ENCODE measurements around the gene GPC4.

Gene GPC4

DNA sequence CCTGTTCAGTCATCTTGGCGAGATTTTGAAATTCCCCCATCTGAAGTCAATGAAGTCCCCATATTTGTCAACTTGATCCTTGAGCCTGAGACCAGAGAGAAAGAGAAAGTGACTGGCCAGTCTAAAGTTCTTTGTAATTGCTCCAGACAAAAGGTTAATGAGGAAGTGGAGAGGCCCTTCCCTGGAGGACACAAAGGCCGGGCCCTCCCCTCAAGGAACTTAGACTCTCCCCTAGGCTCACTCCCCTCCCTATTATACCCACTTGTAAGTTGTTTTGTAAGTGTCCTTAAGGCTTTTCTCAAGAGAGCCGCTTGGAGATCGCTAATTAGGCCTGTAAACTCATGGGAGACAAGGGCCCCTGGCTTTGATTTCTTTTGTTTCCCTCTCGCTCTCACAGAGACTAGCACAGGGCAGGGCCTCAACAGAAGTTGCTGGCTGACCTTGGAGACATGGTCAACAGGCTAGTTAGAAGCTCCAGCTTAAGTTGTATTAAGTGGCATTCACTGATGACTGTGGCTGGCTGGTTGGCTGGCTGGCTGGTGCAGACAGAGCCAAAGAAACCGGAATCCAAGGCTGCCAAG lies 20.3 kb upstream of the GPC4 start:
- H3K9me3 ChIP-seq (replicated peaks; ENCODE audit: low read length), result no peaks in the 10 kb centered on the region
- no peaks in the 10 kb centered on the region for H3K36me3 ChIP-seq (ENCODE audit: insufficient read depth, low read length)
- H3K4me1 ChIP-seq (ENCODE audit: control insufficient read depth, insufficient read depth, low read length), result no peaks in the 10 kb centered on the region
- no peak overlapping the region for H3K9ac ChIP-seq (ENCODE audit: low read depth, low read length)
- H3K4me2 ChIP-seq (ENCODE audit: low read length), result no peak overlapping the region
- H3K4me3 ChIP-seq (ENCODE audit: low read length), result no peak overlapping the region
- peaks cover 11% of the 10 kb centered on the region for H3K27me3 ChIP-seq (ENCODE audit: control insufficient read depth, insufficient read depth, low read length)

DNA sequence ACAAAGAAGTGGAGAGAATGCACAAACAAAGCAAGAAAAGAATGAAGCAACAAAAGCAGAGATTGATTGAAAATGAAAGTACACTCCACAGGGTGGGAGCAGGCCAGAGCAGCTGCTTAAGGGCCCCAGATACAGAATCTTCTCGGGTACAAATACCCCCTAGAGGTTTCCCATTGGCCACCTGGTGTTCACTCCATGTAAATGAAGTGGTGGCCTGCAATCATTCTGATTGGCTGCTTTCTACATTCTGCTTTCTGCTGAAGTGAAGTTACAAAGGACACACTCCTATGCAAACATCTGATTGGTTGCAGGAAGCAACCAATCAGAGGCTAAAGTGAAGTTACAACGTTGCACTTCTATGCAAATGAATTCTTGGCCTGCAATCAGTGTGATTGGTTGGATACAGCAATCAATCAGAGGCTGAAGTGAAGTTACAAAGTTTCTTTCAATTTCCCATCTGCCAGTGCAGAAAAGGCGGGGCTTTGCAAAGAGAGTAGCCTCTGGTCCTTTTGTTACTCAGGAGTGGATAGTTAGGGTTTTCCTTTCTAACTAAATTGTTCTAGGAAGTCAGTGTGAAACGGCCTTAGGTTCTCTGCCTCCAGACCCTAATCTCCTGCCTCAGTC lies 19.0 kb upstream of the GPC4 start:
- no peak overlapping the region for H3K4me2 ChIP-seq (ENCODE audit: low read length)
- no peaks in the 10 kb centered on the region for H3K4me1 ChIP-seq (ENCODE audit: control insufficient read depth, insufficient read depth, low read length)
- no peaks in the 10 kb centered on the region for H3K9me3 ChIP-seq (replicated peaks; ENCODE audit: low read length)
- no peaks in the 10 kb centered on the region for H3K36me3 ChIP-seq (ENCODE audit: insufficient read depth, low read length)
- H3K4me3 ChIP-seq (ENCODE audit: low read length), result no peak overlapping the region
- no peak overlapping the region for H3K9ac ChIP-seq (ENCODE audit: low read depth, low read length)
- H3K27me3 ChIP-seq (ENCODE audit: control insufficient read depth, insufficient read depth, low read length), result peaks cover 7% of the 10 kb centered on the region

DNA sequence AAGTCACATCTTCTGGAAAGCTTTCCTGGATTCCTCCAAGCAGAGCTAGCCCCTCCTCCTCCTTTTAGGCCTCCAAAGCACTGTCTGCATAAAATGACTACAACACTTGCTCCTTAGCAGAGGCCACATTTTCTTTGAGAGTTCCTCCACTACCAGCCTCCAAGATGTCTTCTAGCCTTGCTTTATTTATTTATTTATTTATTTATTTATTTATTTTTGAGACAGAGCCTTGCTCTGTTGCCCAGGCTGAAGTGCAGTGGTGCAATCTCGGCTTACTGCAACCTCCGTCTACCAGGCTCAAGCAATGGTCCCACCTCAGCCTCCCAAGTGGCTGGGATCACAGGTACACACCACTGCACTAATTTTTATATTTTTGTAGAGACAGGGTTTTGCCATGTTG lies 4.6 kb upstream of the GPC4 start:
- Histone ChIP-seq H3K4me1 (ENCODE audit: control insufficient read depth, insufficient read depth, low read length) (no peaks in the 10 kb centered on the region), H3K4me2 (ENCODE audit: low read length) (no peak overlapping the region), H3K9ac (ENCODE audit: low read depth, low read length) (no peak overlapping the region), H3K4me3 (ENCODE audit: low read length) (no peak overlapping the region), H3K36me3 (ENCODE audit: insufficient read depth, low read length) (no peaks in the 10 kb centered on the region), H3K27me3 (ENCODE audit: control insufficient read depth, insufficient read depth, low read length) (peaks cover 30% of the 10 kb centered on the region), H3K9me3 (replicated peaks; ENCODE audit: low read length) (no peaks in the 10 kb centered on the region)

DNA sequence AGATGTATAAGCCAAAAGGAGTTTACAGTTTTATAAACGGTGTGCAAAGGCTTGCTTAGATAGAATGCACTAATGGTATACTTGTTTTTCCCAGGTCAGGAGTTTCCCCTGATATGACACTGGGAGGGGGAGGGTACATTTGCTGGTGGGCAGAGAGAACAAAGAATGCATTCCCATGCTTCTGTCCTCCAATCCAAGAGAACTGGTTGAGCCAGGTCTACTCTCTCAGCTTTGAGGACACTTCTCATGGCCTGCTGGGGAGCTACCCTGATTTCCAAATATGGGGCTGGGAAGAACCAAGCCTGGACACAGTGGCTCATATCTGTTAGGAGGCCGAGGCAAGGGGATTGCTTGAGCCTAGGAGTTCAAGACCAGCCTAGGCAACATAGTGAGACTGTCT lies 3.3 kb upstream of the GPC4 start:
- no peaks in the 10 kb centered on the region for H3K4me1 ChIP-seq (ENCODE audit: control insufficient read depth, insufficient read depth, low read length)
- no peaks in the 10 kb centered on the region for H3K9me3 ChIP-seq (replicated peaks; ENCODE audit: low read length)
- no peaks in the 10 kb centered on the region for H3K36me3 ChIP-seq (ENCODE audit: insufficient read depth, low read length)
- H3K4me3 ChIP-seq (ENCODE audit: low read length), result no peak overlapping the region
- H3K4me2 ChIP-seq (ENCODE audit: low read length), result no peak overlapping the region
- peaks cover 30% of the 10 kb centered on the region for H3K27me3 ChIP-seq (ENCODE audit: control insufficient read depth, insufficient read depth, low read length)
- no peak overlapping the region for H3K9ac ChIP-seq (ENCODE audit: low read depth, low read length)

DNA sequence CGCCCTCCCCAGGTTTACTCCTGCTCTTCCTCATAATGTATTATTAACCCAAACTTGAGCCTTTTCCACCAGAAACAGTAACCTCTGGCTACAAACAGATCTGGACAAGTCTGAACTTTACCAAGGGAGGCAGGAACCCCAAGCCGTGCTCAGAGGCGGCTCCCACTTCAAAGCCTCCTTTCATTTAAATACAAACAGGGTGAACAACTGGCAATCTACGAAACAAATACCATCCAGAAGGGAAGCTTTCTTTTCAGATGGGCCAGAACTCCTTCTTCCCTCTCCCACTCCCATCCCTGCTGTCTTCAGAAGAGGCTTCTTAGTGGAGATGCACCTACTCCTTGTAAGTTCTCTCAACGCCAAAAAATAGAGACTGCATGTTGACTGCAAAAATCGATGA lies 2.1 kb upstream of the GPC4 start:
- no peaks in the 10 kb centered on the region for H3K9me3 ChIP-seq (replicated peaks; ENCODE audit: low read length)
- no peak overlapping the region for H3K4me3 ChIP-seq (ENCODE audit: low read length)
- no peaks in the 10 kb centered on the region for H3K36me3 ChIP-seq (ENCODE audit: insufficient read depth, low read length)
- no peak overlapping the region for H3K9ac ChIP-seq (ENCODE audit: low read depth, low read length)
- H3K4me2 ChIP-seq (ENCODE audit: low read length), result no peak overlapping the region
- H3K4me1 ChIP-seq (ENCODE audit: control insufficient read depth, insufficient read depth, low read length), result peaks cover 5% of the 10 kb centered on the region
- peaks cover 37% of the 10 kb centered on the region for H3K27me3 ChIP-seq (ENCODE audit: control insufficient read depth, insufficient read depth, low read length)

DNA sequence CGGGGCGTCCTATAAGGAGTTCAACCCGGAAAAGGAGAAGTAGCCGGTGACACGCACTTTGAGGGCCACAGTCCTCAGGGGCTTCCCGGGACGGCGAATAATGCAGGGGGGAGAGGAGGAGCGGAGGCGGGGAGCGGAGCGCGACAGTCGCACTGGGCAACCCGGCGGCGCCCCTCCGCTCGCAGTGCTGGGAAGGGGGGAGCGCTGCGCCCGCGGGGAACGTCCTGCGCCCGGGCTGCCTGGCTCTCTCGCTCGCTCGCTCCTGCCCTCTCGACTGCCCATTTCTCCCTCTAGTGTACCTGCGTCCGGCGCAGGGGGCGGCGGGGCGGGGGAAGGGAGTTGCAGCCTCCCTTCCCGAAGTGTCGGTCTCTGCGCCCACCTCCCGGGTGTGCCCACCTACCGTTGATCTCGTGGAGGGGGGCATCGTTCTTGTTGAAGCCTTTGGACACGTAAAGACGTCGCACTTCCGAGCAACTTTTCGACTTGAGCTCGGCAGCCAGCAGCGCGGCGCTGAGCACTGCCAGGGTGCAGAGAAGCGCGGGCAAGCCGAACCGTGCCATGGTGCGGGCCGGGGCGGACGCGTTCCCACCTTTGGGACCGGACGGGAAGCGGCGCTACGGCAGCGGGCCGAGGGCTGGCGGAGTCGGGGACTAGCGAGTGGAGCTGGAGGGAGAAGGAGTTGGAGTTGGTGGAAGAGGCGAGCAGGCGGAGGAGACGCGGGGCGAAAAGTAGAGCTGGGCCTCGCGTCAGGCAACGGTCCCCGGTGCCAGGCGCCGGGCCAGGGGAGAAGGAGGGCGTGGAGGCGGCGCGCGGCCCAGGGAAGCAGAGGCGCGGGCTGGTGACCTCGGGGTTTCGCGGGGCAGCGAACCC lies 648 bp downstream of the GPC4 start:
- H3K4me3 ChIP-seq (ENCODE audit: low read length), result peak overlapping the region; percentile 70
- peaks cover 36% of the 10 kb centered on the region for H3K27me3 ChIP-seq (ENCODE audit: control insufficient read depth, insufficient read depth, low read length)
- H3K9ac ChIP-seq (ENCODE audit: low read depth, low read length), result peak overlapping the region; percentile 49
- H3K9me3 ChIP-seq (replicated peaks; ENCODE audit: low read length), result no peaks in the 10 kb centered on the region
- H3K4me2 ChIP-seq (ENCODE audit: low read length), result peak overlapping the region; percentile 88
- H3K4me1 ChIP-seq (ENCODE audit: control insufficient read depth, insufficient read depth, low read length), result peaks cover 11% of the 10 kb centered on the region
- H3K36me3 ChIP-seq (ENCODE audit: insufficient read depth, low read length), result no peaks in the 10 kb centered on the region

DNA sequence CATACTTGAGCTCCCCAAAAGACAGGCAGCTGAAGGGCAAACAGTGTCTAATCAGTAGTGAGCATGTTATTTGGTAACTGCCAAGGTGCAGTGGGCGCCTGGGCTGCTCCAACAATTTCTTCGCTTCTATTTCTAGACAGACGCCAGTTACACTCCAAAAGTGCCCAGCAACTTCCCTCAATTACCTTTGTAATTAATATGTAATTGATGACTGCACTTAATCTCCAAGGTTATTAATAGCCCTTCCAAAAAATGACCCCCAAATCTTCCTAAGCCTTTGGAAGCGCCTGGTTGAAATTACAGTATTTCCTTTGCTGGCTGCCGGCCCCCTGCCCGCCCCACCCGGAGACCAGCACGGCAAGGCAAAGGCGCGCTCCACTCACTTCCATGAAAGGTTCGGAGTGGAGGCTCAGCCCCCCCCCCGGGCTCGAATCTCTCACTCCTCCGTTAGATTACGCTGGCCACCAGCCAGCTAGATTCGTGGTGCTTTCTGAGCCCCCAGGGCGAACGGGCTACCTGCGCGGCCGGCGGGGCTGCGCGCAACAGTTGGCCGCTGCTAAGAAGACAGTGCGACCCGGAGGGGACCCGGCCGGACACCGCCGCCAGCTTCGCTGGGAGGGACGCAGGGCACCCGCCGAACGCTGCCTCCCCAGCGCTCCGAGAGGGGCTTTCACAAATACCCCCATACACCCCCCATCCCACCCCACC lies 1.9 kb downstream of the GPC4 start:
- Histone ChIP-seq H3K4me3 (ENCODE audit: low read length) (peak overlapping the region; percentile 70), H3K4me1 (ENCODE audit: control insufficient read depth, insufficient read depth, low read length) (peaks cover 11% of the 10 kb centered on the region), H3K4me2 (ENCODE audit: low read length) (peak overlapping the region; percentile 88), H3K27me3 (ENCODE audit: control insufficient read depth, insufficient read depth, low read length) (peaks cover 41% of the 10 kb centered on the region), H3K9me3 (replicated peaks; ENCODE audit: low read length) (no peaks in the 10 kb centered on the region), H3K36me3 (ENCODE audit: insufficient read depth, low read length) (no peaks in the 10 kb centered on the region), H3K9ac (ENCODE audit: low read depth, low read length) (no peak overlapping the region)

DNA sequence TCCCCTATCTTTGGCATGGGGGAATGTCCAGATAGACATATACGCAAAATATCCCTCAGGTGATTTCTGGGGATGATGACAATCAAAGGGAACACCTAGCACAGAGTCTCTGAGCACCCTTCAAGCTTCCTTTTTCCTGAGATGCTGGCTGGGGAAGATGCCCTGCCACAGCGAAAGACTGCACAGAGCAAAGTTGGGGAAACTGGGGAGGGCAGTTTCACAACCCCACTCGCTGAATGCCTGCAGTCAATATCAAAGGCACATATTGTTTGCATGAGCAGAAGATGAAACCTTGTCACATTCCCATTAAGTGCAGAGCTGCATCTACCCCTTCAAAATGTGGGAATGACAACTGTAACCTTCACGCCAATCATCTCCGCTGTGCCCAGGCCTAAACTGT lies 2.6 kb downstream of the GPC4 start:
- Histone ChIP-seq H3K4me2 (ENCODE audit: low read length) (no peak overlapping the region), H3K9me3 (replicated peaks; ENCODE audit: low read length) (no peaks in the 10 kb centered on the region), H3K27me3 (ENCODE audit: control insufficient read depth, insufficient read depth, low read length) (peaks cover 40% of the 10 kb centered on the region), H3K36me3 (ENCODE audit: insufficient read depth, low read length) (no peaks in the 10 kb centered on the region), H3K9ac (ENCODE audit: low read depth, low read length) (no peak overlapping the region), H3K4me1 (ENCODE audit: control insufficient read depth, insufficient read depth, low read length) (peaks cover 11% of the 10 kb centered on the region), H3K4me3 (ENCODE audit: low read length) (no peak overlapping the region)

DNA sequence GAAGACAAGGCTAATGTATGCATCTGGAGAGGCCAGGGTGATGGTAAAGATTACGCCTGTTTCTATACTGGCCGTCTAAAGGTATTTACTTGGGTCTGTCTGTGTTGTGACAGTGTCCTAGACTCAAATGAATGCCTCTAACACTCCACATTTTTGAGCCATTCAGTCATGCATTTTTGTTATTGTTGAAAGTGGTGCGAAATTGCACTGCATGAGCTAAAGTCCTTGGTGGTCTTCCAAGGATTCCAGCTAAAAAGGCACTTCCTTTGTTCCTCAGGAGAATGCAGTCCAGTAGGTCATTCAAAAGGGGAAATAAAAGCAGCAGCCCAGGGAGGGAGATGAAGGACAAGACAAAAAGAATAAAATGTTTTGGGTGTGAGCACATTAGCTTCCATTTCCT lies 3.0 kb downstream of the GPC4 start:
- no peak overlapping the region for H3K9ac ChIP-seq (ENCODE audit: low read depth, low read length)
- H3K4me3 ChIP-seq (ENCODE audit: low read length), result no peak overlapping the region
- no peak overlapping the region for H3K4me2 ChIP-seq (ENCODE audit: low read length)
- H3K27me3 ChIP-seq (ENCODE audit: control insufficient read depth, insufficient read depth, low read length), result peaks cover 37% of the 10 kb centered on the region
- H3K4me1 ChIP-seq (ENCODE audit: control insufficient read depth, insufficient read depth, low read length), result peaks cover 11% of the 10 kb centered on the region
- H3K9me3 ChIP-seq (replicated peaks; ENCODE audit: low read length), result no peaks in the 10 kb centered on the region
- H3K36me3 ChIP-seq (ENCODE audit: insufficient read depth, low read length), result no peaks in the 10 kb centered on the region

DNA sequence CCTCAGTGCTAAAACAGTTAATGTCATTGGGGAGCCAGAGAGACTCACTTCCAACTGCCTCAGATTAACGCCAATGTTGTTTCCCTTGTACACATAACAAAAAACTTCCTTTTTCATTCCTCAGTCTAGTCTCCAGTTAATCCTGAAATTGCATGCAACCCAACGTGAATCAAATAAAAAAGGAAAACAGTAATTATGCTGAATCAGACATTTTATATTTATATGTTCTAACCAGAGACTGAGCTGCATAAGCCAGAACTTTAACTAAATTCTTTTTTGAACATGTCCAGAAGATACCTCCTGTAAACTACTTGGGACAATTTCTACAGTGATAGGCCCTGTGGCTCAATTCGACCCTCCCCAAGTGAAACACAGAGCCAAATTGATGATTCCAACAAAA lies 4.7 kb downstream of the GPC4 start:
- no peaks in the 10 kb centered on the region for H3K36me3 ChIP-seq (ENCODE audit: insufficient read depth, low read length)
- H3K9ac ChIP-seq (ENCODE audit: low read depth, low read length), result no peak overlapping the region
- H3K4me1 ChIP-seq (ENCODE audit: control insufficient read depth, insufficient read depth, low read length), result peaks cover 11% of the 10 kb centered on the region
- H3K9me3 ChIP-seq (replicated peaks; ENCODE audit: low read length), result no peaks in the 10 kb centered on the region
- H3K4me2 ChIP-seq (ENCODE audit: low read length), result no peak overlapping the region
- peaks cover 29% of the 10 kb centered on the region for H3K27me3 ChIP-seq (ENCODE audit: control insufficient read depth, insufficient read depth, low read length)
- H3K4me3 ChIP-seq (ENCODE audit: low read length), result no peak overlapping the region

DNA sequence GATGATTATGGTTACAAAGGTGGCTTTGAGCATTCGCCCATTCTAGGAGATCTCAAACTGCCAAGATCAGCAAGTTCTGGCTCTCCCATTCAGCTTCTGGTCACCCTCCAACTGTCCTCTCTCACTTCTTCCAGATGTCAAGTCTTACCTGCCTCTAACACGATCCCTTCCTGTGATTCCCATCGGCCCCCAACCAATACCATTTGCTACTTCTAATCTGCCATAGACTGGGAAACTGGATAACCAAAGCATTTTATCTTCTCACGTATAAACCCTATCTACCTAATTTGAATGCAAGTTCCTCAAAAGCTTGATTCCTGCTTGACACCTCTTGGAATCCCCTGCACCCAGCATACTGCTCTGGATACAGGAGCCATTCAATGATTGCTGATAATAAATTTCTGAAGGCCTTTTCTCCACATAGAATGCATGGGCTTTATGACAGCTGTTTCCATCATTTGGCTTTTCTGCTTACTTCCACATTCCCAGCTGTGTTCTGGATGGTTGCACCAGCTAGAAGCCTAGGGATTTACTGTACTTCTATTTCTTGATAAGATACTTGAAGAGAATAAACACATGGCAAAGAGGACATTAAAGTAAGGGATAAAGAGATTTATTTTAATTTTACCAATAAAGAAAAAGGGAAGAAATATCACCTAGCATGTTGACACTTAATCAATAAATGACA lies 9.6 kb downstream of the GPC4 start:
- Histone ChIP-seq H3K36me3 (ENCODE audit: insufficient read depth, low read length) (no peaks in the 10 kb centered on the region), H3K4me1 (ENCODE audit: control insufficient read depth, insufficient read depth, low read length) (peaks cover 8% of the 10 kb centered on the region), H3K27me3 (ENCODE audit: control insufficient read depth, insufficient read depth, low read length) (peaks cover 13% of the 10 kb centered on the region), H3K9ac (ENCODE audit: low read depth, low read length) (no peak overlapping the region), H3K4me3 (ENCODE audit: low read length) (no peak overlapping the region), H3K9me3 (replicated peaks; ENCODE audit: low read length) (no peaks in the 10 kb centered on the region), H3K4me2 (ENCODE audit: low read length) (no peak overlapping the region)
